IPS-18a (cell line): ENCODE data around the gene SFI1.
"Not testable (repeated sequence)": the region's sequence is repeated elsewhere in the genome, so short reads cannot be mapped to it uniquely, and the experiment has no call there.

Experiments
- H3K27ac ChIP-seq: one replicate; pipeline ENCODE4 v1.5.1; 2013; ENCODE audit warnings: low read length
- H3K27me3 ChIP-seq: one replicate; pipeline ENCODE4 v1.6.1; 2013; ENCODE audit warnings: mild to moderate bottlenecking, low read length; ENCODE audit not compliant: control insufficient read depth, insufficient read depth
- H3K36me3 ChIP-seq: one replicate; pipeline ENCODE4 v1.6.1; 2013; ENCODE audit warnings: low read depth, low read length; ENCODE audit not compliant: control insufficient read depth
- H3K4me1 ChIP-seq: one replicate; pipeline ENCODE4 v1.6.1; 2013; ENCODE audit warnings: low read depth, low read length; ENCODE audit not compliant: control insufficient read depth
- H3K4me3 ChIP-seq: one replicate; pipeline ENCODE4 v1.5.1; 2013; ENCODE audit warnings: low read length
- H3K9ac ChIP-seq: one replicate; pipeline ENCODE4 v1.6.1; 2013; ENCODE audit warnings: mild to moderate bottlenecking, low read length, moderate library complexity
- H3K9me3 ChIP-seq: one replicate; pipeline ENCODE4 v1.6.1; 2013; ENCODE audit warnings: low read depth, low read length; ENCODE audit not compliant: control insufficient read depth

The SFI1 gene

DNA sequence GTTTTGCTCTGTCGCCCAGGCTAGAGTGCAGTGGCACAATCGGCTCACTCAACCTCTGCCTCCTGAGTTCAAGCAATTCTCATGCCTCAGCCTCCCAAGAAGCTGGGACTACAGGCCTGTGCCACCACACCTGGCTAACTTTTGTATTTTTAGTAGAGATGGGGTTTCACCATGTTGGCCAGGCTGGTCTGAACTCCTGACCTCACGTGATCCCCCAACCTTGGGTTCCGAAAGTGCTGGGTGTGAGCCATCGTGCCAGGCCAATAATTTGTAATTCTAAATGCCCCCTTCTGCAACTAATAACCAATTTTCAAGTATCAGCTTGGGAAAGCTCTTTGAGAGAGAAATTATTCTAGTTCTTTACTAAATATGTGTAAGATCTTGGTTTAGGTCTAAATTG is 3.0 kb upstream of the SFI1 start:
- H3K4me3 ChIP-seq, H3K36me3 ChIP-seq, H3K27ac ChIP-seq, H3K9ac ChIP-seq, H3K9me3 ChIP-seq: not testable (repeated sequence)
- Histone ChIP-seq H3K4me1 (peaks cover 24% of the 10 kb centered on the region), H3K27me3 (peaks cover 12% of the 10 kb centered on the region)

DNA sequence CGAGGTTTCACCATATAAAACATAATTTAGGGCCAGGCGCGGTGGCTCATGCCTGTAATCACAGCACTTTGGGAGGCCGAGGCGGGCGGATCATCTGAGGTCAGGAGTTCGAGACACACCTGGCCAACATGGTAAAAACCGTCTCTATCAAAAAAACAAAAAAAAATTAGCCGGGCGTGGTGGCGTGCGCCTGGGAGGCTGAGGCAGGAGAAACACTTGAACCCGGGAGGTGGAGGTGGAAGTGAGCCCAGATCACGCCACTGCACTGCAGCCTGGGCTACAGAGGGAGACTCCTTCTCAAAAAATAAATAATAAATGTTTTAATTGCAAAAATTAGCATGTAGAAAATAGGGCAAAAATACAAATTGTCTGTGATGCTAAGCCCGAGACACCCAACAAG is 993 bp upstream of the SFI1 start:
- Histone ChIP-seq H3K27ac (no peak overlapping the region), H3K36me3 (no peaks in the 10 kb centered on the region), H3K9me3 (no peaks in the 10 kb centered on the region), H3K4me3 (peak overlapping the region; percentile 88), H3K27me3 (peaks cover 12% of the 10 kb centered on the region), H3K9ac (peak overlapping the region; percentile 68), H3K4me1 (peaks cover 19% of the 10 kb centered on the region)

DNA sequence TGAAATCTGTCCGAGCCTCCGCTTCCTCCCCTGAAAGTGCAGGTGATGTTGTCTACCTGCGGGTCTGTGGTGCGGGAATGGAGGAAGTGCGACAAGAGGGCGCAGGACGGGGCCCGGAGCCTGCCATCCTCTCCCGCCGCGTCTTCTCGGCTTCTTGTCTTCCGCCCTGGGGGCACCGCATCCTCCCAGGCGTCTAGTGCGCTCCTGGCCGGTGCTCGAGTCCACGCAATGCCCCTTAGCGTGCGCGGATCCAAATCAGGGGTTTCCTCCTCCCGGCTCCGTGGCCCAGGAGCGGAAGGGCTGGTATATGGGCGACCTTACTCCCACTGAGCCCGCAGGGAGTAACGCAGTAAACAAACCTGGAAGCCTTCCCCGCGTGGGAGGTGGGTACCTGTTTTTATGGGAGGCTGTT is 405 bp downstream of the SFI1 start:
- Histone ChIP-seq H3K36me3 (no peaks in the 10 kb centered on the region), H3K27me3 (peaks cover 12% of the 10 kb centered on the region), H3K4me1 (peaks cover 8% of the 10 kb centered on the region), H3K4me3 (peak overlapping the region; percentile 88), H3K9me3 (no peaks in the 10 kb centered on the region), H3K27ac (no peak overlapping the region), H3K9ac (peak overlapping the region; percentile 68)

DNA sequence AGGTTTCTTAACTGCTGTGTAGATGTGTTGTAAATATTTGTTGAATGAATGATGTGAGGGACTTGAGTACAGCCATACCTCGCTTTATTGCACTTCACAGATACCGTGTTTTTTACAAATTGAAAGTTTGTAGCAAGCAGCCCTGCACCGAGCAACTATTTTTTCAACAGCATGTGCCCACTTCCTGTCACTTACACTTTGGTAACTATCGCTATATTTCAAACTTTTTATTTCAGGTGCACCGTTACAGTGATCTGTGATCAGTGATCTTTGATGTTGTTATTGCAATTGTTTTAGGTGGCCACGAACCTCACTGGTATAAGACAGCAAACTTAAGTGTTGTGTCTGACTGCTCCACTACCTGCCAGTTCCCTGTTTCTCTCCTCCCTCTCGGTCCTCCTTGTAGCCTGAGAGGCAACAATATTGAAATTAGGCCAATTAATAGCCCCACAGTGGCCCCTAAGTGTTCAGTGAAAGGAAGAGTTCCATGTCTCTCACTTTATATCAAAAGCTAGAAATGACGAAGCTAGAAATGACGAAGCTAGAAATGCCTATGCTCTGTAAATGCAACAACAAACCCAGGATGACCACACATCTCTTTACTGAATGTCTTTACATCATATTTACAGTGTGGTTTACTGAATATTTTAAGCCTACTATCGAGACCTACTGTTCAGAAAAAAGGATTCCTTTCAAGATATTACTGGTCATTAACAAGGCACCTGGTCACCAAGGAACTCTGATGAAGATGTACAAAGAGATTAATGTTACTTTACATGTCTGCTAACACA is 1.0 kb downstream of the SFI1 start:
- peaks cover 12% of the 10 kb centered on the region for H3K27me3 ChIP-seq
- H3K9ac ChIP-seq = peak overlapping the region; percentile 68
- H3K36me3 ChIP-seq = no peaks in the 10 kb centered on the region
- no peaks in the 10 kb centered on the region for H3K9me3 ChIP-seq
- peak overlapping the region; percentile 88 for H3K4me3 ChIP-seq
- H3K27ac ChIP-seq = no peak overlapping the region
- peaks cover 8% of the 10 kb centered on the region for H3K4me1 ChIP-seq

DNA sequence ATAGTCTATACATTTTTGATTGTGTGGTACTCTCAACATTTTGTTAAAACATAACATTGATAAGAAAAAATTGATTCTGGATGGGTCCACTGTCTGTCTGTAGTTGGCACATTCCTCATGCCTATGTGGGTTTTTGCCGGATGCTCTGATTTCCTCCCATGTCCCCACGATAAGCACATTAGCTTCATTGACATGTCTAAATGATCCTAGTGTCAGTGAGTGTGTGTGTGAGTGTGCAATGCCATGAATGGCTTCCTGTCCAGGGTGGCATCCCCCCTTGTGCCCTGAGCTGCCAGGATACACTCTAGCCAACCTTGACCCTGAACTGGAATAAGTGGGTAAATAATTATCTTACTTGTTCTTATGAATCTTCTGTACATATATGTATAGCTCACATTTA is 5.4 kb downstream of the SFI1 start:
- Histone ChIP-seq H3K36me3 (no peaks in the 10 kb centered on the region), H3K9me3 (no peaks in the 10 kb centered on the region), H3K4me1 (peaks cover 5% of the 10 kb centered on the region), H3K4me3 (no peak overlapping the region), H3K9ac (no peak overlapping the region), H3K27me3 (peaks cover 12% of the 10 kb centered on the region), H3K27ac (no peak overlapping the region)

DNA sequence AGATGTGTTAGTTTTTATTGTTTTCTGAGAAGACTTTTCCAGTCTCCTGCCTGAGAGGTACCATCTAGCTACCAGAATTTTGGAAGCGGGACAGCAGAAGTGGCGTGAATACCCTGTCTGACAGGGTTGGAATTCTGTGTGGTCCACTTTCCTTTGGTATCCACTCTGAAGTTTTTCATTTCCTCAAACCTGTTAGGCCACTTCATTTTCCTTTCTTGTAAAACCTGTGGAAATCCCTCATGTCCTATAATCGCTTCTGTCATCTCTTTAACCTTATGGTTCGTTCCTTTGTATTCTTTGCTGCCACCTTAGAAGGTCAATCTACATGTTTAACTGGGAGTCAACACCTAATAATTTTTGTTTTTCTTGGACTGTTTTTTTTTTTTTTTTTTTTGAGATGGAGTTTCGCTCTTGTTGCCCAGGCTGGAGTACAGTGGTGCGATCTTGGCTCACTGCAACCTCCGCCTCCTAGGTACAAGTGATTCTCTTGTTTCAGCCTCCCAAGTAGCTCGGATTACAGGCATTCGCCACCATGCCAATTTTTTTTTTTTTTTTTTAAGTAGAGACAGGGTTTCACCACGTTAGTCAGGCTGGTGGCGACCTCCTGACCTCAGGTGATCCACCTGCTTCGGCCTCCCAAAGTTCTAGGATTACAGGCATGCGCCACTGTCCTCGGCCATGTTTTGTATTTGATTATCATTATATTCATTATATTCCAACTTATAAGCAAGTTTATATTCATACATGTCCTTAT is 7.1 kb downstream of the SFI1 start:
- H3K36me3 ChIP-seq = peaks cover under 1% of the 10 kb centered on the region

DNA sequence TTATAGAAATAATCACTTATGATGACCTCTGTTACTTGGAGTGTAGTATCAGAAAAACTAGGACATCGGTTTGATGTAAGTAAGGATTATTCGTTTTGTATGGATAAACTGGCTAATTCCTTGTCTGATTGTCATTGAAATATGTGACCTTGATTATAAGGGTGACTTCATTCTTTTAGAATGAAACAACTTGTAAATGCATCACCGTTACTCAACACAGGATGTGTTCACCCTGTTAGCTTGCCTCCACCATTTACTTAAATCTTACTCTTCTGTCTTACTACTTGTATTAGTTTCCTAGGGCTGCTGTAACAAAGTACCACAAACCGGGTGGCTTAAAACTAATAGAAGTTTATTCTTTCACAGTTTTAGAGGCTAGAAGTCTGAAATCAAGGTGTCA is 7.9 kb downstream of the SFI1 start:
- H3K27me3 ChIP-seq = no peaks in the 10 kb centered on the region
- H3K9me3 ChIP-seq = no peaks in the 10 kb centered on the region
- H3K4me3 ChIP-seq = no peak overlapping the region
- no peak overlapping the region for H3K27ac ChIP-seq
- no peak overlapping the region for H3K9ac ChIP-seq
- H3K4me1 ChIP-seq = no peaks in the 10 kb centered on the region
- H3K36me3 ChIP-seq = peaks cover 6% of the 10 kb centered on the region

More for the DNA sequence above, 7.1 kb downstream of the SFI1 start:
- Histone ChIP-seq H3K9me3 (no peaks in the 10 kb centered on the region), H3K9ac (no peak overlapping the region), H3K4me3 (no peak overlapping the region), H3K4me1 (no peaks in the 10 kb centered on the region), H3K27me3 (no peaks in the 10 kb centered on the region), H3K27ac (no peak overlapping the region)

DNA sequence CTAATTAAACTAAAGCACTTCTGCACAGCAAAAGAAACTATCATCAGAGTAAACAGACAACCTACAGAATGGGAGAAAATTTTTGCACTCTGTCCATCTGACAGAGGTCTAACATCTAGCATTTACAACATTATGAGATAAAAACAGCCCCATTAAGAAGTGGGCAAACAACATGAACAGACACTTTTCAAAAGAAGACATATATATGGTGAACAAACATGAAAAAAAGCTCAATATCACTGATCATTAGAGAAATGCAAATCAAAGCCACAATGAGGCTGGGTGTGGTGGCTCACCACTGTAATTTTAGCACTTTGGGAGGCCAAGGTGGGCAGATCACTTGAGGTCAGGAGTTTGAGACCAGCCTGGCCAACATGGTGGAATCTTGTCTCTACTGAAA is 11.2 kb downstream of the SFI1 start:
- not testable (repeated sequence) for H3K4me1 ChIP-seq, H3K9me3 ChIP-seq, H3K27me3 ChIP-seq, H3K9ac ChIP-seq, H3K27ac ChIP-seq, H3K36me3 ChIP-seq, H3K4me3 ChIP-seq

DNA sequence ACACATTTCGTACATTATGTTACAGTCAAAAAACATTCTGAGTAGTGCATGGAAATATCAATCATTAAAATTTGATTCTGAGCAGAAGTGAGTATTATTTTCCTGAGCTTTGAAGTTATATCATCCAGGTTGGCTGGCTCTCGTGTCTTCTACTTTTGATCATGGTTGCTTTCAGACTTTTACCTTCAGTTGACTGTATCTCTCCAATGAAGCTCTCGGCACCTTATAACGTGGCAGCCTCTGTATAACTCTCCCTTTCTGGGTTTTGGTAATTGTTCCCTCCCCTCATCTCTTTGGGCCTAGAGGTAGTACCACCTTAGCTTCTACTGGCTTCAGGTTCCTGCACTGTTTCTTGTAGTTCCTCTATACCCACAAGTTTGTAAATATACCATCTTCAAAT is 12.2 kb downstream of the SFI1 start:
- H3K27me3 ChIP-seq = no peaks in the 10 kb centered on the region
- H3K36me3 ChIP-seq = peaks cover 6% of the 10 kb centered on the region

DNA sequence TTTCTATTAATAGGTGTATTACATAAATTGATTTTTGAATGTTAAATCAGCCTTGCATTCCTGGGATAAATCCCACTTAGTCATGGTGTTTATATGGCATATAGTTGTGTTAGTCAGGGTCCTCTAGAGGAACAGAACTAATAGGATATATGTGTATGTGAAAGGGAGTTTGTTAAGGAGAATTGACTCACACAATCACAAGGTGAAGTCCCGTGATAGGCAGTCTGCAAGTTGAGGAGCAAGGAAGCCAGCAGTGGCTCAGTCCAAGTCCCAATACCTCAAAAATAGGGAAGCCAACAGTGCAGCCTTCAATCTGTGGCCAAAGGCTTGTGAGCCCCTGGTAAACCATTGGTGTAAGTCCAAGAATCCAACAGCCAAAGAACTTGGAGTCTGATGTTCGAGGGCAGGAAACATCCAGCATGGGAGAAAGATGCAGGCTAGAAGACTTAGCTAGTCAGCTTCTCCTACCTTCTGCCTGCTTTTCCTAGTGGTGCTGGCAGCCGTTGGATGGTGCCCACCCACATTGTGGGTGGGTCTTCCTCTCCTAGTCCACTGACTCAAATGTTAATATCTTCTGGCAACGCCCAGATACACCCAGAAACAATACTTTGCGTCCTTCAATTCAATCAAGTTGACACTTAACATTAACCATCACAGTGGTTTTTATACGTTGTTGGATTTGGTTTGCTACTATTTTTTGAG is 12.9 kb downstream of the SFI1 start:
- Histone ChIP-seq H3K27me3 (no peaks in the 10 kb centered on the region), H3K4me3 (no peak overlapping the region), H3K27ac (no peak overlapping the region), H3K9me3 (no peaks in the 10 kb centered on the region), H3K36me3 (peaks cover 6% of the 10 kb centered on the region), H3K4me1 (no peaks in the 10 kb centered on the region), H3K9ac (no peak overlapping the region)

More for the DNA sequence above, 12.2 kb downstream of the SFI1 start:
- Histone ChIP-seq H3K27ac (no peak overlapping the region), H3K9me3 (no peaks in the 10 kb centered on the region), H3K4me1 (no peaks in the 10 kb centered on the region), H3K4me3 (no peak overlapping the region), H3K9ac (no peak overlapping the region)

DNA sequence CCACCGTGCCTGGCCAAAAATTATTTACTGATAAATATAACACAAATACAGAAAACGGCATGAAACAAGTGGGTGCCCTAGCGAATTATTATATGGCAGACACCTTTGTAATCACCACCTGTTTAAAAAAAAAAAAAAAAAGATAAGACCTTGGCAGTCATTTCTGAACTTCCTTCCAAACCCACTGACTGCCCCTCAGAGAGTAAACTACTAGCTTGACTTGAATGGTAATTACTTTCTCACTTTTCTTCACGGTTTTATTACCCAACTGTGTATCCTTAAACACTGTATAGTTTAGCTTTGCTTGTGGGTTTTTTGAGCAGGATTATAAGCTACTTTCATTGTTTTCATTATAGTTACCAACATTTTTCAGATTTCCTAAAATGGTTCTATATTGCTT is 23.7 kb downstream of the SFI1 start:
- Histone ChIP-seq H3K27me3 (no peaks in the 10 kb centered on the region), H3K4me1 (no peaks in the 10 kb centered on the region), H3K9ac (no peak overlapping the region), H3K4me3 (no peak overlapping the region), H3K27ac (no peak overlapping the region), H3K36me3 (no peaks in the 10 kb centered on the region), H3K9me3 (no peaks in the 10 kb centered on the region)
